ENCODE measurements around the gene ARID3B.

GRCh38 chr15:74504418-74504817, 36.6 kb upstream of the ARID3B start:
- TF ChIP-seq CTCF (IDR thresholded peaks at IDR 0.05) (no peak), POLR2AphosphoS5 (IDR thresholded peaks at IDR 0.05) (no peak)

Data from suprapubic skin (tissue), 3 donors.